RKO (cell line): ENCODE data around the gene MCOLN1.
"Not testable (repeated sequence)": the region's sequence is repeated elsewhere in the genome, so short reads cannot be mapped to it uniquely, and the experiment has no call there.

Source experiments
- DNase-seq: peaks from one replicate; pipeline ENCODE4 v3.0.0-alpha.2; 2016; ENCODE audit warnings: low spot score

The MCOLN1 gene

GRCh38 chr19:7577422-7577821 is 55.0 kb downstream of the MCOLN1 start:
- DNase-seq, result not testable (repeated sequence)

DNA sequence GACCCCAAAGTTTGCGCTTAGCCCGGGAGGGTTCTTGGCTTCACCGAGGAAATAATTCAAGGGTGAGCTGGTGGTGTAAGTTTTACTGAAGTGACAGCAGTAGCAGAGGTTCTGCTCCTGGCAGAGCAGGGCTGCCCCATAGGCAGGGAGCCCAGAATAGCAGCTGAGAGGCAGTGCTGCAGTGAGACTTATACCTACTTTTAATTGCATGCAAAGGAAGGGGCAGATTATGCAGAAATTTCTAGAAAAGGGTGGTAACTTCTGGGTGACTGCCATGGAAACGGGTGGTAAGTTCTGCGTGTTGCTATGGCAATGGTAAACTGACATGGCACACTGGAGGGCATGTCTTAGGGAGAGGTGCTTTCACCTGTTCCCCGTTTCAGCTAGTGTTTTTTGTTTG is 55.7 kb downstream of the MCOLN1 start:
- DNase-seq, result no peak

- no peak for DNase-seq
Measured at GRCh38 chr19:7579182-7579581, 56.8 kb downstream of the MCOLN1 start.

- no peak for DNase-seq
Measured at GRCh38 chr19:7582446-7582845, 60.0 kb downstream of the MCOLN1 start.
